Ramos (cell line): ENCODE data around the gene CECR2.
"Not testable (repeated sequence)": the region's sequence is repeated elsewhere in the genome, so short reads cannot be mapped to it uniquely, and the experiment has no call there.

Source experiments
- in situ Hi-C: fragments of 300-500 bp; cut with MboI; formaldehyde crosslinking; loops from one replicate; pipeline ENCODE4 v1.14.3; 2022; ENCODE audit warnings: low sequenced_read_pairs; ENCODE audit not compliant: unreplicated experiment

Gene CECR2

DNA sequence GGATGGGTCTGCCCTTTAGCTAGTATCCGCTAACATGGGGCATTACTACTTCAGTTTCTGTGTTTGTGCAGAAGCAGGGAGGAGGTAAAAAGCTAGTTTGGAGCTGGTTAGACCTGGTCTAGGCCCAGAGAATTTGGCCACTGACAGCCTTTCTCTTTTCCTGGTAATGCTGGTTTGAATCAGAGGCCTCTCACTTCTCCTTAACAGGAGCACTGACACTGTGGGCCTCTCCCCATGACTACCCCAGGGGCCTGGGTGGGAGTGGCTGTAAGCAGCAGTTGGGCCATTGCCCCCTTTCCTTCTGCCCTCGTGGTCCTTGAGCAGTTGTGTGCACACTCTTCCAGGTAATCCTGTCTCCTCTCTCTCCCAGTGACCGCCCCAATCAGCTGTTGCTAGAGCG lies 185.6 kb downstream of the CECR2 start:
- in situ Hi-C loops, result loop anchor here (10.0 kb wide), 1 partner anchor 170 kb away; no protein-coding TSS in a partner anchor

DNA sequence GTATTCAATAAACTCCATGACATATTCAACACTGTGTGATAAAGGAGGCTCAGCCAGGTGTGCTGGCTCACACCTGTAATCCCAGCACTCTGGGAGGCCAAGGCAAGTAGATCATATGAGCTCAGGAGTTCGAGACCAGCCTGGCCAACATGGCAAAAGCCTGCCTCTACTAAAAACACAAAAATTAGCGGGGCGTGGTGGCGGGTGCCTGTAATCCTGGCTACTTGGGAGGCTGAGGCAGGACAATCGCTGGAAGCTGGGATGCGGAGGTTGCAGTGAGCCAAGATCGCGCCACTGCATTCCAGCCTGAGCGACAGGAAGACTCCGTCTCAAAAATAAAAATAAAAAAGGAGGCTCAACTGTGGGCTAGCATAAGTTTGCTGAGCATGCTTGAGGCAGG lies 189.9 kb downstream of the CECR2 start:
- in situ Hi-C loops, result loop anchor here (10.0 kb wide), 1 partner anchor 166 kb away; no protein-coding TSS in a partner anchor

DNA sequence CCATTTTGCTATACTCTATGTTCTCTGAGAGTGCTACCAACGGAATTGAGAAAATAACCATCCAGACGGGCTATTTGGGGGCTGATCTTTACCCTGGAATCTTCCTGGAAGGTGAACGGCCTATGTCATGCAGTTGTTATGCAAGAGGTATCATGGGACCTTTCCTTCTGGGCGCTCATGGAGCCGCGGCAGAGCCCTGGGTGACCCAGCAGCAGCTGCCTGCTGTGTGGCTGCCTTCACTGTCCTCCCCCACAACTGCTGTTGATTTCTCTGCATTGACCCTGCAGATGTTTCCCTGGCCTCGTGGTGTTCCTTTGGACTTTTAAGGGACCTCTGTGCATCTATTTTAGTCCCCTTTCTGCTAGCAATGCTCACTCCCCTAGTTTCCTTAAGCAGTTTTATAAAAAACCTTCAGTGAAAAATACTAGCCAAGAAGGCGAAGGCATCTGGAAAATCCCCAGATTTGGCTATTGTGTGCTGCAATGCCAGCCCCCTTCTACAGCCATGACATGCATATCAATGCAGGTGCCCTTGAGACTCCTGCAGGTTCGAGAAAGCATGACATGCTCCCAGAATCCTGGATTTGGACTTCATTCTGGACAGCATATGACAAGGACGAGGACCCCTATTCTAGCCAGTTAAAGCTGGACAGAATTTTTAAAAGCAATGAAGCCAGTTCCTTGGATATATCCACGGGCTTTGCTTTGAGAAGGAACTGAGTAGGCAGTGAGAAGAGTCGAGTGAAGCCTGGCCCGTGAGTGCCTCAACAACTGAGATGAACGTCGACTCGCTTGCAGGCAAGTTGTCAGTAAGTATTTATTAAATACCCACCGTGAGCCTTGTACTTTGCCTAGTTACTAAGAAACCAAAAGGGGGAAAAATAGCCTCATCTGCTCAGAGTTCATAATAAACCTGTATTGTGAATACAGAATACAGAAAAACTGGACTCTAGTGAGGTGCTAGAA lies 193.9 kb downstream of the CECR2 start, which contains the start of gene SLC25A18:
Gene SLC25A18 (plus strand): TSS at position 593 of the 965 bp plus-strand sequence. CDS start 16,447 bp downstream, outside the sequence.
- in situ Hi-C loops, result no loop called here

DNA sequence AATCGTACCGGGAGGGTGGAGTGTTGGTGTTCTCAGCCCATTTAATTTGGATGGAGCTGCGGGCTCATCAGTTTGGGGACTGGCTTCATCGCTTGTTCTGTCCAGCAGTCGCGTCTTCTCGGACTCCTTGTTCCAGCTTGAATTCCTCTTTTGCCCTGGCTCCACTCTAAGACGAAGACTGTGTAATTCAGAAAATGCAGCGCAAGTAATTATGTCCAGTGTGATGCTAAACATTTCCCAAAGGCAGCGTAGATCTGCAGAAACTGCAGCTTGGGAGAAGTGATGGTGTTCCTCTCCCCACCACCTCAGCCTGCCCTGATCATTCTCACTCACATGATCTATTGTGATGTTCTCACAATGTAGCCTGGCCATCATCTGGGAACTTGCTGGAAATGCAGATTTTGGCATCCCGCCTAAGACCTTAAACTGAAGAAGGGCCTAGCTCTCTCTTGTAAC lies 194.7 kb downstream of the CECR2 start:
- in situ Hi-C loops, result no loop called here

DNA sequence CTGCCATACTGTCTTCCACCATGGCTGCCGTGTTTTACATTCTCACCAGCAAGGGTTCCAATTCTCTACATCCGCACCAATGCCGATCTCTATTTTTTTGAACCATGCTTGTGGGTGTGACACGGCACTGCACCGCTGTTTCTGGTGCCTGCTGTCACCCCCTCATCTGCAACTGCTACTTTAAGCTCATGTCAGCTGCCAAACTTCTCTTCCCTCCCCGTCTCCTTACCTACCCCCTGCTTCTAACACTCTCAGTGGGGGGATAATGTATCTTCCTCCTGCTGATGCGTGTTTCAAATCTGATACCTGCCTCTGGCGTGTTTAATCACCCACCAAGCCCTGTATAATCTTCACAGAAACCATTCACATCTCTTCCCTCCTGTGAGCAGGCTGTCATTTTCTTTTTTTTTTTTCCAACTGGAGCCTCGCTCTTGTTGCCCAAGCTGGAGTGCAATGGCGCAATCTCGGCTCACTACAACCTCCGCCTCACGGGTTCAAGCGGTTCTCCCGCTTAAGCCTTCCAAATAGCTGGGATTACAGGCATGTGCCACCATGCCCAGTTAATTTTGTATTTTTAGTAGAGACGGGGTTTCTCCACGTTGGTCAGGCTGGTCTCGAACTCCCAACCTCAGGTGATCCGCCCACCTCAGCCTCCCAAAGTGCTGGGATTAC lies 196.9 kb downstream of the CECR2 start:
- in situ Hi-C loops, result not testable (repeated sequence)

DNA sequence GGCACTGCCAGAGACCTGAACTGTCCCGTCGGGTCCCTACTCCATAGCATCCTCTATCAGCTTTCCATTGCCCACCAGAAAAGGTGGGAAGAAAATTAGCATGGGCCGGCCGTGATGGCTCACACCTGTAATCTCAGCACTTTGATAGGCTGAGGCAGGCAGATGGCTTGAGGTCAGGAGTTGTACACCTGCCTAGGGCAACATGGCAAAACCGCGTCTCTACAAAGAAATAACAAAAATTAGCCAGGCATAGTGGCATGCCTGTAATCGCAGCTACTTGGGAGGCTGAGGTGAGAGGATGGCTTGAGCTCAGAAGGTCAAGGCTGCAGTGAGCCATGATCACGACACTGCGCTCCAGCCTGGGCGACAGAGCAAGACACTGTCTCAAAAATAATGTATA lies 197.5 kb downstream of the CECR2 start:
- in situ Hi-C loops, result no loop called here

DNA sequence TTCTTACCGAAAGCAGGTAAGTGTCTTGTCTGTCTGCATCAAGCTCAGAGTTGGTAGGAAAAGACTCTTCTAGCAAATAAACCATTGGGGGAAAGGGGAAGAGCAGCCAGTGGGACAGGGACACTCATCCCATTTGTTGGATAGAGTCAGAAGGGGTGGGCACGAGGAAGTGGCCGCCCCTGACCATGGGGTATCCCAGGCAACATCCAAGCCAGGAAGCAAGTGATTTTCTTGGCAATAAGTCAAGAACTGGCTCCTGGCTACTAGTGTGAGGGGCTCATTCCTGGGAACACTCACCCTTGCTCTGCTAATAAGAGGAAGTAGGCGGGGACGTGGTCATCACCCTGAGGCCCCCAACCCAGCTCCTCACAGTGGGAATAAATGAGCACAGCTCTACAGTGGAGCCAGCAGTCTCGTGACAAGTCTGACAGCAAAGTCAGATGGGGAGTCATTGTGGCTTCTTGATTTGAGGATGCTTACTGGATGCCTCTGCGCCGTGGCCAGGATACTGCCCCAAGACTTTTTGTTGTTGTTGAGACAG lies 200.8 kb downstream of the CECR2 start:
- in situ Hi-C loops, result no loop called here

DNA sequence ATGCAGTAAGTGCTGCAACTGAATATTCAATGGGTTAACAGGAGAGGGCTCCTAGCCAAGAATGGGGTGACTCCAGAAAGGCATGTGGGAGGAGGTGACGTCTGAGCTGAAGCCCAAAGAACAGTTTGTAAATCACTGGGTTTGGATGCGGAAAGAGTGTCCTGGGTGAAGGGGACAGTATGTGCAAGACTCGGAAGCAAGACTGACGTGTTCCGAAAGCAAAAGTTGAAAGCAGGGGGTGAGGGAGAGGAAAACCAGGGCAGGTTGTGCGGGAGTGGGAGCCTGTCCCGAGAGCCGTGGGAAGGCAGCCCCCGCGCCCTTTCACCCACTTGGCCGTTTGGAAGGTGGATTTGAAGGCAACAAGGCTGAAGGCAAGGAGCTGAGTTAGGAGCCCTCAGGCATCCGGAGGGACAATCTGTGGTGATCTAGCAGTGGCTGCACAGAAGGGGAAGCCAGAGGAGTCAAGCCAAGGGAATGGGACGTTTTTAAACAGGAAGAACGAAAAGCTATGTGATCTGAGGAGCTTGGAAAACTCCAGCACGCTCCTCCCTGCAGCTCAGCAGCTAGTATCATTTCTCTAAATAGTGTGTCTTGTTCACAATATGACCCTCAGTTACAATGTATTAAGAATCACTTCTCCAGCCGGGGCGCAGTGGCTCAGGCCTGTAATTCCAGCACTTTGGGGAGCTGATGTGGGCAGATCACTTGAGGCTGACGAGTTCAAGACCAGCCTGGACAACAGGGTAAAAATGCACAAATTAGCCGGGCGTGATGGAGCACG lies 201.8 kb downstream of the CECR2 start:
- in situ Hi-C loops, result no loop called here

DNA sequence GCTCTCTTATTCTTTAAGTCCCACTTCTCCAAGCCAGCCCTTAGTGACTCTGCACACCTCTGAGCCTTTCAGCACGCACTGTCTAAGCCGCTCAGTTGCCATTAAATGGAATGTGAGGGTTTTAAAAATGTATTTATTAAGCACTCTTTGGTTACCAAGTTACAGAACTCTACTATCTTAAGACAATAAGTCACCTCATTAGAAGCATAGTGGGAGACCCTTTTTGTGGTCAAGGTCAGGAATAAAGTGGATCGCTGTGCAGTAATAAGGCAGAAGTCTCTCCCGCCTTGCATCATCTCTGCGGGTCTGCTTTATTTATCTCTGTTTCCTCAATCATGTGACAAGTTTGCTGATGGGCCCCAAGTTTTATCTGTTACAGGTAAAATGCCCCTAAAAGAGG lies 205.9 kb downstream of the CECR2 start:
- in situ Hi-C loops, result no loop called here

DNA sequence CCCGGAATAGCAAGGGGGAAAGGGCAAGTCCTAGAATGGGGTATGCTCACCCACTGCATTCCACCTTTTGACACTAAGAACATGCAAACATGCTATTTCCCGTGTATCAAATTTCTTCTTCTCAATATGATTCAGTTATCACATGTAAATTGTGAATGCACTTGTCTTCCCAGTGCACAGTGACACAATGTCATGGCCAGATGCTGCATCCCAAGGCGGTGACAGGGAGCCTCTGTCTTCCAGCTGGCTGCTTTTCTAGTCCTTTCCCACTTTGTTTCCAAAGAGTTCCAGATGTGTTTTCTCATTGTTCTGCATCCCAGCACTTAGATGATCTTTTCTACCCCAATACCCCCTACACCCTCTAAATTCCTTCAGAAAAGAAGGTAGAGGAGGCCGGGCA lies 206.4 kb downstream of the CECR2 start:
- in situ Hi-C loops, result no loop called here

DNA sequence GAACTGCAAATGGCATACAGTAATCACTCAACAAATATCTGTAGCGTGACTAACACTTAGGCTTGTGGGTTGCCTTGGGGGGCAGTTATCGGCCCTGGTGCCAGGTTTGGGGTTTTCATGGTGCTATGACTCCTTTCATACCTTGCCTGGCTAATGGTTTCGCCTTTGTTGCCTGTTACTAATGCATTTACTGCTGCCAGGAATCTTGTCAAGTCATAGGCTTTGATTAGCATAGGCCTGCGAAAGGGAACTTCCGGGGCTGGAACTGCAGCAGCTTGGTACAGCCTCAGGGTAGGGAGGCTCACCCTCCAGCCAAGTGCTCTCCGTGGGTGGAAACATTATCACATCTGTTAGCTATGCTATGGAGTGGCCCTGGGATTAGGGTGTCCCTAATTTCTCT lies 207.2 kb downstream of the CECR2 start:
- in situ Hi-C loops, result no loop called here

DNA sequence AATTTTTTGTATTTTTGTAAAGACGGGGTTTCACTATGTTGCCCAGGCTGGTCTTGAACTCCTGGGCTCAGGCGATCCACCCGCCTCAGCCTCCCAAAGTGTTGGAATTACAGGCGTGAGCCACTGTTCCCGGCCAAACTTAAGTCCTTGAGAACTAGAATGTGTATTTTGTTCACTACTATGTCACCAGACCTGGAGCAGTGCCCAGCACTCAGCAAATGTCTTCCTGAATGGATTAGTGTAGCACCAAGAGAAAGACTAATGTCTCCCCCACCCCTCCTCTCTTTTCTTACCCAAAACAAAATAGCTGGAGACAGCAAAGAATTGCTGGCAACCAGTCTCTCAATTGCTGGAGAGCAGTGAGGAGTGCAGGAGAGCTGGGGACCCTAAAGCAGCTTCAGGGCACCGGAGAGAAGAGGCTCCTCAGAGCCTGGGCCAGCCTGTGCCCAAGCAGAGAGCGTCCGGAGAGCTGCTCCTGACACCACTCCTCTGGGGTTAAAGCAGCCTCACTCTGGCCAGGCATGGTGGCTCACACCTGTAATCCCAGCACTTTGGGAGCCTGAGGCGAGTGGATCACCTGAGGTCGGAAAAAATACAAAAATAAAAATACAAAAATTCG lies 209.0 kb downstream of the CECR2 start:
- in situ Hi-C loops, result no loop called here

DNA sequence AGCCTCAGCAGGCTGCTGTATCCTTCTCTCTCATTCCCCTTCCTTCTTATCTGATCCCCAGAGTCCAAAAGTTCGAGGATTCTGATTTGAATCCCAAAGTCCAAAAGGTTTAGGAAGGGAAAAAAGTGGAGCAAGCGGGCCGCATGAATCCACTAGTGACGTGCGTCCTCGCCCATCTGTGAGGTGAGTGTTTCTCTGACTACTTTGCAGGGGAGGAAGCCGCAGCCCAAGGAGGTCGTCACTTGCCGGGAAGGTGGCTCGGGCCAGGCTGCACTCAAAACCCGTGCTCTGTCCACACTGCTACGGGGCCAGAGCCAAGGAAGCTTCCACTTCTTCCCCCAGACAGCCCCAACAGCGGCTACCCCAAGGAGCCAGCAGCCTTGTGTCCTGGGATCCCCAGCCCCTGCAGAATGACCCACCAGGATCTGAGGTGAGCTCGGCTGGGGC lies 210.3 kb downstream of the CECR2 start:
- in situ Hi-C loops, result no loop called here

DNA sequence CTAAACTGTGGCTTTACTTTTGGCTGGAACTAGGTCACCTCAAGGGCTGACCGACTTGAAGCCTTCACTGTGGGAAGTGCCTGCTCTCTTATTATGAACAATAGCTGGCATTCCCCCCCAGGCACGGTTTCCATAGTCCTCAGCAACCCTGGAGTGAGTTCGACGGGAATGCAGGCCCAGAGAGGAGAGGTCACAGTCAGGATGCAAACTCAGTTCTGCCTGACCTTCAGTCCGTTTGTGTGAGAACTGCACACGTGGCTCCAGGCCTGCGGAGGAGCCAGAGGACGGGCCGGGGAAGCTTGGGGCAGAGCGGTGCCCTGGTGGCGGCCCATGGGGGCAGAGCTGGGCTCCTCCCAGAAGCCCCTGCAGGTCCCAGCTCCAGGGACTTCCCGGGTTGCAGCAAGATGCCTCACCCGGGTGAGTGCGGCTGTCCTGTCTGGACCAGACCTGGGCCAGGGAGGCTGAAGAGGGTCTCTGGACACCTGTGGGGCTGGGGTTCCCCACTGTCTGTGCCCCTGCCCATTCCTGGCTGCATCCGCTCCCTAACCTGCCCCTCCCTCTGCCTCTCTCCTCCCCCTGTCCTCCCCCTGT lies 211.3 kb downstream of the CECR2 start:
- in situ Hi-C loops, result no loop called here

DNA sequence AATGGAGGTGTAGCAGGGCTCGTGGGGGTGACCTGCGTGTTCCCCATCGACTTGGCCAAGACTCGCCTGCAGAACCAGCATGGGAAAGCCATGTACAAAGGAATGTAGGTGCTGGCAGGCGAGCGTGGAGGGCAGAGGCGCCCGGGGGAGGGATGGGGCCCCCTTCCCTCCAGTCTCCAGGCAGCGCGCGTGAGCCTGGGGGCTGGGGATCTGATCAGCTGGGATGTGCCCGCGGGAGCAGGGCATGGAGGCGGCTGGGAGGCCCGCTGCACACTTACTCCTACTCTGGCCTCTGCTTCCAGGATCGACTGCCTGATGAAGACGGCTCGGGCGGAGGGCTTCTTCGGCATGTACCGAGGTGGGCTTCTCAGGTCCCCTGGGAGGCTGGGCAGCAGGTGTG lies 211.8 kb downstream of the CECR2 start:
- in situ Hi-C loops, result no loop called here

DNA sequence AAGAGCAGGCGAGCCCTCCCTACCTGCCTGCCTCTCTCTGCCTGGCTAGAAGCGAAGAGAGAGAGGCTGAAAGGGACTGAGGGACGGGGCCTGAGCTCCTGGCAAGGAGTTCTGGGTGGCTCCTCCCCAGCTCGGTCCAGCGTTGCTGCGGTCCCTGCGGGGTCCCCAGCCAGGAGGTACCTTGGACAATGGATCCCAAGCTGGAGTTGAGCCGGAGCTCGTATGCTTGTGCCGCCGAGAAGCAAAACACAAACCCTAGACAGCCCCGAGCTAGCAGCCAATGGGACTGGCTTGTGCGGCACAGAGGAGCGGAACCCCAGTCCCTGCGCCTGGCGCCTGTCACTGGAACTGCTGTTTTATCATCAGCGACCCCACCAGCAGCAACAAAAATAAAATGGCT lies 212.4 kb downstream of the CECR2 start:
- in situ Hi-C loops, result no loop called here

DNA sequence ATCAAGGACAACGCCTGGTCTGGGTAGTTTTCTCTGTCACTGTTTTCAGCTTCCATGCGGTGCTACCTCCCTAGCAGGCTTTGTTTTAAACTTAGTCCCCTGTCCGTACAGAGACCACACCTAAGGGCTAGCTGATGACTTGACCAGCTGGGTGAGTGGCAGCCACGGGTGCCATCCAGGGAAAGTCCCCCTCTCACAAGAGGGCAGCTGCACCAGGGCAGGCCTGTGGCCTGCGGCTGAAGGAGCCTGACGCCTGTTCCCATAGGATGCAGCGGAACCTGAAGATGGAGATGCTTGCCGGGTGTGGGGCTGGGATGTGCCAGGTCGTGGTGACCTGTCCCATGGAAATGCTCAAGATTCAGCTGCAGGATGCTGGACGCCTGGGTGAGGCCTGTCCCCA lies 213.9 kb downstream of the CECR2 start:
- in situ Hi-C loops, result no loop called here

DNA sequence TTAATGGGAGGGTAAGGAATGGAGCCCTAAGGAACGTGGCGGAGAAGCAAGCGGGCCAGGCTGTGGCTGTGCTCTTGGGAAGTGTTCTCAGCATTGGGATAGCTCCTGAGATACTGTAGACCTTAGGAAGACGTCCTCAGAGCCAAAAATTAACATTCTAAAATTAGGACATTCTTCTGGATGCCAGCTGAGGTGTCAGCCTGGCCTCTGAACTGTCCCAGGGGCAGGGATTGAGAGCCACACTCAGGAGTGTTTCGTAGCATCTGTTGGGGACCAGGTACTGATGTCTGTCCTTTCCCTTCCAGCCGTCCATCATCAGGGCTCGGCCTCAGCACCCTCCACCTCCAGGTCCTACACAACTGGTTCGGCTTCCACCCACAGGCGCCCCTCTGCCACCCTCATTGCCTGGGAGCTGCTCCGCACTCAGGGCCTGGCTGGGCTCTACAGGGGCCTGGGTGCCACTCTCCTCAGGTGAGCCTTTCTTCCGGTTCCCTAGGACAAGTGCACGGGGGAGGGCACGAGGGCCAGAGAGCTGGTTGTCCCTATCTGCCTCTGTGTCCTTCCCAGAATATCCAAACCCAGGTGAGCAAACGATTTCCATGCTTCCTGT lies 217.7 kb downstream of the CECR2 start:
- in situ Hi-C loops, result no loop called here

DNA sequence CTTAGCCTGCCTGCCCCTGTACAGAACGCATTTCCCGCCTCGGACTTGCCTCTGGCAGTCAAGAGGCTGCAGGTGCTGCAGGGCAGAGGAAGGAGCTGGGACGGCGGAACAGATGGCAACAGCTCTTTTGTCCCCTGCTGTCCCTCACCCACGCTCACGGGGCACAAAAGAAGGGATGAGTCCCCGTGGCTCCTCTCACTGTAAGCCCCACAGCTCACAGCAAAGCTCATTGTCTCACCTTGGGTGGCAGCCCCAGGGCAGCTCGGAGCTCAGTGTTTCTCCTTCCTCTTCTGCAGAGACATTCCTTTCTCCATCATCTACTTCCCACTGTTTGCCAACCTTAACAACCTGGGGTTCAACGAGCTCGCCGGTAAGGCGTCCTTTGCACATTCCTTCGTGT lies 218.4 kb downstream of the CECR2 start:
- in situ Hi-C loops, result no loop called here
